Measurements from ENCODE around the gene UNC13B.

Gene UNC13B

GRCh38 chr9:35452481-35452880, 290.7 kb downstream of the UNC13B start:
- DNase-seq: no peak

GRCh38 chr9:35453786-35454185, 292.0 kb downstream of the UNC13B start:
- no peak for DNase-seq

All from stimulated activated CD8-positive, alpha-beta memory T cell treated with anti-CD3 and anti-CD28 coated beads, Interleukin-4, amount 100 ng/mL, for 48 hours (primary cell).